C4-2B (cell line): ENCODE measurements around the gene TMEM150B.

ENCODE experiments used
- CTCF ChIP-seq: fragments of 450-650 bp; conservative IDR thresholded peaks from 2 replicates; pipeline ENCODE4 v1.5.1; 2017; ENCODE audit warnings: mild to moderate bottlenecking
- ZFX ChIP-seq: fragments of 450-650 bp; IDR thresholded peaks from 2 replicates; pipeline ENCODE4 v1.6.1; 2017

- TF ChIP-seq CTCF (no peak), ZFX (no peak)
These were observed 20.1 kb upstream of the TMEM150B start for GRCh38 chr19:55345101-55345817.
